Omental fat pad (tissue), 4 donors: ENCODE data around the gene GPC6. TPM values are rescaled to one million over a fixed set of nuclear protein-coding genes. Genes with fewer than 3 reads are reported as not detected.

ENCODE experiments used
- ATAC-seq: fragments of 150-250 bp; one replicate; pipeline ENCODE4 v1.9.1; 2016; ENCODE audit warnings: mild to moderate bottlenecking, moderate library complexity; ENCODE audit not compliant: low FRiP score
- DNase-seq: peaks from one replicate; pipeline ENCODE4 v3.0.0-alpha.2; 2019; ENCODE audit warnings: low spot score
- total RNA-seq, 4 donors: library from RNA; depleted of rRNA; stranded (reverse); fragments of >200 nt; gene quantifications; one replicate each; pipeline ENCODE4 v1.1.0, GENCODE V29; 2016
- TF ChIP-seq, protein P1 (sequence below), 3 donors: fragments of 450-650 bp; IDR thresholded peaks; one replicate each; pipeline ENCODE4 v1.5.1; 2016 to 2017; ENCODE audit warnings: antibody characterized with exemption in 3 of 3, mild to moderate bottlenecking in 3 of 3, moderate library complexity in 2 of 3

The GPC6 gene
- total RNA-seq, 4 donors from 2014 or later, result 9.2 to 24.4 (median 16.4) TPM

DNA sequence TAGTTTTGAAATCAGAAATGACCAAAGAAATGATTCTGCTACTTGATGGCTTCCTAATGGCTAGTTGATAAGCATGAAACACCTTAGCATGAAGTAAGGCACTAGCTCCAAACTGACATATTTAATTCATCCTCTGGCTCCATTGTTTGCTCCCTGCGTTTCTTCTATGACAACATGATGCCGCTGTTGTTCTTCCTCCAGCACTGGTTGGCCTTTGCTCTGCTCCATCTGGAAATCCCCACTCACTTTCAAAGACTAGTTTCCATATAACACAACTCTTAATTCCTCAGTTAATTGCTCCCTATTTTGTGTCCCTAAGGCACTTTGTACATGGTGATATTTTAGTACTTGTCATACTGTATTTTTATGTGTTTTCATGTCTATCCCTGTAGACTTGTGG lies 151.6 kb downstream of the GPC6 start:
- ATAC-seq (no peak), DNase-seq (no peak)
- TF ChIP-seq, protein P1, sequence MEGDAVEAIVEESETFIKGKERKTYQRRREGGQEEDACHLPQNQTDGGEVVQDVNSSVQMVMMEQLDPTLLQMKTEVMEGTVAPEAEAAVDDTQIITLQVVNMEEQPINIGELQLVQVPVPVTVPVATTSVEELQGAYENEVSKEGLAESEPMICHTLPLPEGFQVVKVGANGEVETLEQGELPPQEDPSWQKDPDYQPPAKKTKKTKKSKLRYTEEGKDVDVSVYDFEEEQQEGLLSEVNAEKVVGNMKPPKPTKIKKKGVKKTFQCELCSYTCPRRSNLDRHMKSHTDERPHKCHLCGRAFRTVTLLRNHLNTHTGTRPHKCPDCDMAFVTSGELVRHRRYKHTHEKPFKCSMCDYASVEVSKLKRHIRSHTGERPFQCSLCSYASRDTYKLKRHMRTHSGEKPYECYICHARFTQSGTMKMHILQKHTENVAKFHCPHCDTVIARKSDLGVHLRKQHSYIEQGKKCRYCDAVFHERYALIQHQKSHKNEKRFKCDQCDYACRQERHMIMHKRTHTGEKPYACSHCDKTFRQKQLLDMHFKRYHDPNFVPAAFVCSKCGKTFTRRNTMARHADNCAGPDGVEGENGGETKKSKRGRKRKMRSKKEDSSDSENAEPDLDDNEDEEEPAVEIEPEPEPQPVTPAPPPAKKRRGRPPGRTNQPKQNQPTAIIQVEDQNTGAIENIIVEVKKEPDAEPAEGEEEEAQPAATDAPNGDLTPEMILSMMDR (IDR thresholded peaks at IDR 0.05), result no peak

DNA sequence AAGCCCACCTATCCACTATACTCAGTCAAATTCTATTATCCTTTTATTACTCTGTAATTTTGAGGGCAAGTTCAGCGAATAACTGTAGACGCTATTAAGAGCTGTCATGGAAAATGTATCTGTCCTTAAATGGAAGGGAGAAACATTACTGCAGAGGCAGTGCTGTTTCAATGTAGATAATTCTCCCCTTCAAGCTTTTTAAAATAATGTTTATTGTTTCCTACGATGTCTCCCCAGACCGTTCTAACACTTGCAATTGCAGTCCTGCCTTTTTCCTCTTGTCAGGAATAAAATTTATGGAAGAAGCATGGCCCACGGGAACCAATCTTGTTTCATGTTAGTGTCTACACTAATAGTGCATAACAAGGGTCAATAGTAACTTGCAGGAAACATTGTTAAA lies 159.5 kb downstream of the GPC6 start:
- TF ChIP-seq, protein P1 (IDR thresholded peaks at IDR 0.05), result no peak
- DNase-seq (no peak), ATAC-seq (no peak)

DNA sequence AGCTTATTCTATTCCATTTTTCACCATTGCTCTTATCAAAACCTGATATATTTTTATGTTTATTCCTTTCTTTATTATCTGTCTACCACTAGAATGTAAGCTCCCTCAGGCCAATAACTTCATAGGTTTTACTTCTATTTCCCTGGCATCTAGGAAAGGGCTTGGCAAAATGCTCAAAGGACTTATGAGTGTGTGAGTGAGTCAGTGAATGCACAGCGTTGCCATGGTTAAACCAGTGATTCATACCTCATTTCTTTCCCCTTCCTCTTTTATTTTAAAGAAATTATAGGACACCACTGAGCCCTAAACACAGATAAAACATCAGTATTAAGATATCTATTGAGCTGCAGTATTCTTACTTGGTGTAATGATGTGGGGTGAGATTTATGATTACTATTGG lies 162.1 kb downstream of the GPC6 start:
- TF ChIP-seq, protein P1 (IDR thresholded peaks at IDR 0.05), result no peak
- ATAC-seq, result no peak
- no peak for DNase-seq

DNA sequence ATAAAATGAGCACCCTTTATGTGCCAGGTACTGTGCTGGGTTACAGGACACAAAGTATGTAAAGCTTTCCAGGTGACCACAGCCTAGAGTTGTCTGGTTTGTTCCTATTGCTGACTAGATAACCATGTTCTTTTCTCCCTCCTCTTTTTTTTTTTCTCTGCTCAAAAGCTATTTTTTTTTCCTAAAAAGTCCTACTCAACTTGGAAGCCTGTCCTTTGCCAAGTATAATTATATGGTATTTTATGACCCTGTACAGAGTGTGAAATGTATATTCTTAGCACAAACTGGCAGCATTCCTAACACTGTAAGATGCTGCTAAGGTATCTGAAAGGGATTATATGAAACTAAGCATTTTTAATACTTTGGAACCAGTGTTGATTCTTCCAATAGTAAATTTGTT lies 171.0 kb downstream of the GPC6 start:
- ATAC-seq (no peak), DNase-seq (no peak)
- TF ChIP-seq, protein P1 (IDR thresholded peaks at IDR 0.05), result no peak

DNA sequence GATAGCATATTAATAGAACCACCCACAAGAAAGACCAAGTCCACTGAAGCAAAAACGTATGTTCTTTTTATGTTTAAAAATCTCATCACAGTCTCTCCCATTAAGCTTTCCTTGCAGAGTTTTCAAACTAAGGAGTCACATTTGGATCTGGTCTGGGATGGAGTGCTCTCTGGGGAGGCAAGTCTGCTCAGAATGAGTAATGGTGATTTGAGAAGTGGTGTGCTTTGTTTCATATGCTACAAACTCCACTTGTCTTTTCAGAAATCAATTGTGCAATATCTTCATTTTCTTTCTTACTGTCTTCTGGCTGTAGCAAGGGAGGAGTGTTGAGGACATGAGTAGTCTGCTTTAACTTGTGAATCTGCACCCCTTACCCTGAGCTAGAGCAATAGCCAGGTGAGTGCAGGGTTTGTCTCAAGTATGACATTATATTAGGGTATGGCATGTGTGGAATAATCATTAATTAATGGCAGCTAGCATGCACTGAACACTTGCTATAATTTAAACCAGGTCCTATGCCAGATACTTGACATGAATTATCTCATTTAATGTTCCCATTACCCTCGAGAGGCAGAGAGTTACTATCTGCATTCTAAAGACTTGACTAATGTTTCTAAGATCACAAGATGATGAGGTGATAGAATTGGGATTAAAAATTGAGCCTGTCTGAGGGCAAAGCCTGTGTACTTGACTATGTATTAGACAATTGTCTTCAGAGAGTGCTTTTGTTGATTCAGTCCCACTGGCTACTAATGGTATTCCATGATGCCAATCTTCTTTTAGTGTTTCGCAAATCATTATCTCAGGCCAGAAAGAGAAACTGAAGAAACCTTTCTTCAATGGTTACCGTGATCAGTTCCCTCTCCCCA lies 171.8 kb downstream of the GPC6 start:
- DNase-seq (no peak), ATAC-seq (no peak)
- TF ChIP-seq, protein P1 (IDR thresholded peaks at IDR 0.05), result no peak

DNA sequence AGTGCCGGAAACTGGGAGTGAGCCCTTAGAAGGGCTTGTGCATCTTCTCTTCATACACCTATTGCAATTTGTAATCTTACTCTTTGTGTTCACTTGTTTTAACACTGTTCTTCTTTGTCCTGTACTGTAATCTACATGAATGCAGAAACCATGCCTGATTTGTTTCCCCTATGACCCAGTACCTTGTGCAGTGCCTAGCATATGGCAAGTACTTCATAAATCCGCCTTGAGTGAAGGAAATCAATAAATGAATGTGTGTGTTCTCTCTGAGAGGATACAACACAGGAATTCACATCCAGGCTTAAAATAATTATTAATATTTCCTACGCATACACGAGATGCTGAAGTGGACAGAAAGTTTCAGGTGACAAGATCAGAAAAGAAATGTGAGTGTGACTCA lies 172.6 kb downstream of the GPC6 start:
- TF ChIP-seq, protein P1 (IDR thresholded peaks at IDR 0.05), result no peak
- ATAC-seq, result no peak
- DNase-seq, result no peak

DNA sequence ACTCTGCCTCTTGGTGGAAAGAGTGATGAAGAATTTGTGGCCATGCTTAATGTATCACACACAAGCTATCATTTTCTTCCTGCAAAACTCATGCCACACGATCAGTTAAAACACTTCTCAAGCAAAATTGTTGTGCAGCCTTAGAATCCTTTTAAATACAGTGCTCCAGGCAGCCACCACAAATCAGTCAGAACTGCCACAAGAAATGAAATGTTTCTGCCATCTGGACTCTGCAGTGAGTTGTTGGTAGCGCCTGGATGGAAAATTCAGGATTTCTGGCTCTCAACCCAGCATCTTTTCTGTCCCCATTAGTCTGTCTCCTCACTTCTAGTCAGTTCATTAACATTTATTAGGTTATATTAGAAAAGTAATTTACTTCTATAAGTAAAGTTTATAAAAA lies 179.5 kb downstream of the GPC6 start:
- TF ChIP-seq, protein P1 (IDR thresholded peaks at IDR 0.05), result no peak
- ATAC-seq (no peak), DNase-seq (no peak)
